WTC11 (cell line): ENCODE data around the gene CDH6.

Experiments
- ATF1 ChIP-seq: sonication (generic); formaldehyde crosslinking; IDR thresholded peaks from 2 replicates; pipeline ENCODE4 v1.8.1; 2023; ENCODE audit warnings: mild to moderate bottlenecking, moderate library complexity, missing genetic modification reagents
- ATF3 ChIP-seq: sonication (generic); formaldehyde crosslinking; conservative IDR thresholded peaks from 2 replicates; pipeline ENCODE4 v1.8.1; 2022; ENCODE audit warnings: mild to moderate bottlenecking, missing genetic modification reagents
- CDX4 ChIP-seq: fragments of 250-450 bp; sonication (Bioruptor Pico); IDR thresholded peaks from 2 replicates; pipeline ENCODE4 v1.9.0; 2021; ENCODE audit warnings: moderate library complexity, mild to moderate bottlenecking, inconsistent platforms, borderline replicate concordance
- CTCF ChIP-seq: fragments of 200-600 bp; IDR thresholded peaks from 2 replicates; pipeline ENCODE4 v1.8.0; 2022; ENCODE audit warnings: antibody characterized with exemption
- PREB ChIP-seq: sonication (generic); formaldehyde crosslinking; IDR thresholded peaks from 2 replicates; pipeline ENCODE4 v1.8.1; 2022; ENCODE audit warnings: mild to moderate bottlenecking, missing genetic modification reagents, moderate library complexity, borderline replicate concordance
- ZBTB21 ChIP-seq: sonication (generic); formaldehyde crosslinking; IDR thresholded peaks from 2 replicates; pipeline ENCODE4 v1.8.1; 2023; ENCODE audit warnings: mild to moderate bottlenecking, missing genetic modification reagents, borderline replicate concordance
- ZBTB43 ChIP-seq: sonication (generic); formaldehyde crosslinking; IDR thresholded peaks from 2 replicates; pipeline ENCODE4 v1.8.1; 2023; ENCODE audit warnings: mild to moderate bottlenecking, missing genetic modification reagents
- ZNF671 ChIP-seq: fragments of 250-450 bp; sonication (Bioruptor Pico); IDR thresholded peaks from 2 replicates; pipeline ENCODE4 v1.8.0; 2021; ENCODE audit warnings: mild to moderate bottlenecking
- ZSCAN18 ChIP-seq: fragments of 250-450 bp; sonication (Bioruptor Pico); IDR thresholded peaks from 2 replicates; pipeline ENCODE4 v2.1.2; 2022; ENCODE audit warnings: mild to moderate bottlenecking, moderate library complexity

- TF ChIP-seq ATF1 (CRISPR knock-in tag) (no peak), CDX4 (CRISPR knock-in tag) (no peak), ZBTB43 (no peak), ATF3 (no peak), CTCF (no peak), ZNF671 (CRISPR knock-in tag) (no peak), PREB (no peak), ZSCAN18 (CRISPR knock-in tag) (no peak), ZBTB21 (no peak)
Observed at GRCh38 chr5:31225118-31225517, 31.6 kb downstream of the CDH6 start.
